Measurements from ENCODE around the gene CAV1.

Gene CAV1

GRCh38 chr7:116502201-116503096 is 22.4 kb upstream of the CAV1 start:
- no peak for DNase-seq
- in situ Hi-C loops (cut with MboI; ENCODE audit: low pct_unique_long_range_greater_than_20kb, low sequenced_read_pairs), result no loop called here

GRCh38 chr7:116503835-116504234 is 21.0 kb upstream of the CAV1 start:
- in situ Hi-C loops (cut with MboI; ENCODE audit: low pct_unique_long_range_greater_than_20kb, low sequenced_read_pairs), result no loop called here
- DNase-seq, result no peak

GRCh38 chr7:116505278-116505677 is 19.6 kb upstream of the CAV1 start:
- in situ Hi-C loops (cut with MboI; ENCODE audit: low pct_unique_long_range_greater_than_20kb, low sequenced_read_pairs), result no loop called here
- no peak for DNase-seq

- in situ Hi-C loops (cut with MboI; ENCODE audit: low pct_unique_long_range_greater_than_20kb, low sequenced_read_pairs), result no loop called here
- no peak for DNase-seq
Measured at GRCh38 chr7:116505823-116506222, 19.0 kb upstream of the CAV1 start.

GRCh38 chr7:116509982-116510579 is 14.8 kb upstream of the CAV1 start:
- in situ Hi-C loops (cut with MboI; ENCODE audit: low pct_unique_long_range_greater_than_20kb, low sequenced_read_pairs), result no loop called here
- no peak for DNase-seq

GRCh38 chr7:116510795-116511194 is 14.0 kb upstream of the CAV1 start:
- DNase-seq, result no peak
- in situ Hi-C loops (cut with MboI; ENCODE audit: low pct_unique_long_range_greater_than_20kb, low sequenced_read_pairs), result no loop called here

- no peak for DNase-seq
- in situ Hi-C loops (cut with MboI; ENCODE audit: low pct_unique_long_range_greater_than_20kb, low sequenced_read_pairs), result no loop called here
Measured at GRCh38 chr7:116511552-116512519, 13.0 kb upstream of the CAV1 start.

GRCh38 chr7:116512520-116513188 is 12.2 kb upstream of the CAV1 start:
- DNase-seq, result no peak
- in situ Hi-C loops (cut with MboI; ENCODE audit: low pct_unique_long_range_greater_than_20kb, low sequenced_read_pairs), result no loop called here

- in situ Hi-C loops (cut with MboI; ENCODE audit: low pct_unique_long_range_greater_than_20kb, low sequenced_read_pairs), result no loop called here
- DNase-seq, result no peak
Measured at GRCh38 chr7:116515584-116515983, 9.3 kb upstream of the CAV1 start.

- in situ Hi-C loops (cut with MboI; ENCODE audit: low pct_unique_long_range_greater_than_20kb, low sequenced_read_pairs), result no loop called here
- no peak for DNase-seq
Measured at GRCh38 chr7:116516324-116516723, 8.5 kb upstream of the CAV1 start.

GRCh38 chr7:116517626-116518025 is 7.2 kb upstream of the CAV1 start:
- in situ Hi-C loops (cut with MboI; ENCODE audit: low pct_unique_long_range_greater_than_20kb, low sequenced_read_pairs), result no loop called here
- DNase-seq, result no peak

- no peak for DNase-seq
- in situ Hi-C loops (cut with MboI; ENCODE audit: low pct_unique_long_range_greater_than_20kb, low sequenced_read_pairs), result no loop called here
Measured at GRCh38 chr7:116518961-116519360, 5.9 kb upstream of the CAV1 start.

- no peak for DNase-seq
- in situ Hi-C loops (cut with MboI; ENCODE audit: low pct_unique_long_range_greater_than_20kb, low sequenced_read_pairs), result no loop called here
Measured at GRCh38 chr7:116521046-116521664, 3.7 kb upstream of the CAV1 start.

GRCh38 chr7:116522247-116522646 is 2.6 kb upstream of the CAV1 start:
- in situ Hi-C loops (cut with MboI; ENCODE audit: low pct_unique_long_range_greater_than_20kb, low sequenced_read_pairs), result no loop called here
- no peak for DNase-seq

GRCh38 chr7:116524221-116524608 is 621 bp upstream of the CAV1 start:
- in situ Hi-C loops (cut with MboI; ENCODE audit: low pct_unique_long_range_greater_than_20kb, low sequenced_read_pairs), result no loop called here
- no peak for DNase-seq

- peak; percentile 18 for DNase-seq
- in situ Hi-C loops (cut with MboI; ENCODE audit: low pct_unique_long_range_greater_than_20kb, low sequenced_read_pairs), result no loop called here
Measured at GRCh38 chr7:116525298-116525912, 569 bp downstream of the CAV1 start.

- DNase-seq, result peak; percentile 57
- in situ Hi-C loops (cut with MboI; ENCODE audit: low pct_unique_long_range_greater_than_20kb, low sequenced_read_pairs), result no loop called here
Measured at GRCh38 chr7:116525913-116526861, 1.4 kb downstream of the CAV1 start.
